ENCODE results near the gene TOB1. TPM values are rescaled to one million over a fixed set of nuclear protein-coding genes. Genes with fewer than 3 reads are reported as not detected.
A peak's percentile ranks its signal among the peaks of the same experiment; 100 is the strongest.

TOB1 gene
- total RNA-seq, 3 donors from 2014 or later (not counting 1 experiment from before 2014, with no cell fraction given), result 51.1 to 123 (median 110) TPM

DNA sequence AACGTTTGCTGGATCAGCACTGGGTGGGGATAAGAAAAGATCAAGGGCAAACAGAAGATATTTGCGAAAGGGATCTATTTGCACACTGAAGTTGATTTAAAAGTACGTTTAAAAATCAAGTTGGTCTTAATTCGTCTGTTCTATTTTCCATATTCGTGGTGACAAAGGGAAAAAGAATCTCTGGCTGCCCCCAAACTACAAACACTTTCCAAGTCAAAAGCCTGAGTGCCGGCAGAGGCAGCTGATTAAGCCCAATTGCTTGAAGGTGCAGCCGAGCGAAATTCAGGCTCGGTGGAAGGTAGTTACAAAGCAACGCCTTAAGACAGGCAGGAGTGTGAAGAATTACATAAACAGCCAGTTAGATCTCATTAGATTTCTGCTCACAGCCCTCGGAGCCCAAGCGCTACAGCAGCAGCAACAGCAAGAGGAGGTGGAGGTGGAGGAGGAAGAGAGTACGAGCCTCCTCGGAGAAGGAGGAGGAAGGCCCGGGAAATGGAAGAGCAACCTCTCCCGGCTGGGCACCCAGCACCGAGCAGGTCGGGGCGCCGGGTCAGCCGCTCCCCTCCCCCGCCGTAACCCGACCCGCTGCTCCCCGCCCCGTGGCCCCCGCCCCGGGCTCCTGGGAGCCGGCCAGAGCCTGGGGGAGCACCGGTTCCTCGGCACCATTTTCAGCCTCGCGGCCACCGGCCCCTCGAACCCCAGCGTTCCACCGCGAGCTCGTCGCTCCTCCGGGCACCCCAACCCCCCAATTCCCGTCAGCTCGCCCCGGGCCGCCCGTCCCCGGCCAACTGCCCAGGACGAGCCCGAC lies 890 bp downstream of the TOB1 start:
- WGBS (ENCODE audit: insufficient coverage), result 1% methylated on average over 47 of the region's 50 CpGs
- Mint-ChIP-seq H3K27me3 (ENCODE audit: low read depth in 2 of 2) (peaks cover 0 to 10% of the 10 kb centered on the region in 2 donors), H3K36me3 (peaks cover 7% of the 10 kb centered on the region), H3K4me1 (peaks cover 42 to 46% of the 10 kb centered on the region in 2 donors), H3K4me3 (peak overlapping the region; percentile 97), H3K9me3 (no peaks in the 10 kb centered on the region), H3K27ac (peak overlapping the region; percentile 85 to 89)
- DNase-seq (peak; percentile 39 to 77), ATAC-seq (no peak)
- intact Hi-C loops (cut with micrococcal nuclease), result loop anchor here (5.0 kb wide), 3 partner anchors 67 to 302 kb away; partner anchors contain the start of genes NME1 and NME2
- Histone ChIP-seq H3K36me3 (ENCODE audit: control insufficient read depth, insufficient read depth, low read length) (peaks cover 10% of the 10 kb centered on the region), H3K4me1 (ENCODE audit: control insufficient read depth, insufficient read depth, low read length) (peaks cover 23% of the 10 kb centered on the region), H3K27ac (ENCODE audit: low read length) (peak overlapping the region; percentile 67), H3K27me3 (ENCODE audit: control insufficient read depth, insufficient read depth, low read length) (no peaks in the 10 kb centered on the region), H3K4me3 (ENCODE audit: low read length) (peak overlapping the region; percentile 66), H3K9me3 (ENCODE audit: control insufficient read depth, insufficient read depth, low read length) (no peaks in the 10 kb centered on the region)
- TF ChIP-seq, protein P1, sequence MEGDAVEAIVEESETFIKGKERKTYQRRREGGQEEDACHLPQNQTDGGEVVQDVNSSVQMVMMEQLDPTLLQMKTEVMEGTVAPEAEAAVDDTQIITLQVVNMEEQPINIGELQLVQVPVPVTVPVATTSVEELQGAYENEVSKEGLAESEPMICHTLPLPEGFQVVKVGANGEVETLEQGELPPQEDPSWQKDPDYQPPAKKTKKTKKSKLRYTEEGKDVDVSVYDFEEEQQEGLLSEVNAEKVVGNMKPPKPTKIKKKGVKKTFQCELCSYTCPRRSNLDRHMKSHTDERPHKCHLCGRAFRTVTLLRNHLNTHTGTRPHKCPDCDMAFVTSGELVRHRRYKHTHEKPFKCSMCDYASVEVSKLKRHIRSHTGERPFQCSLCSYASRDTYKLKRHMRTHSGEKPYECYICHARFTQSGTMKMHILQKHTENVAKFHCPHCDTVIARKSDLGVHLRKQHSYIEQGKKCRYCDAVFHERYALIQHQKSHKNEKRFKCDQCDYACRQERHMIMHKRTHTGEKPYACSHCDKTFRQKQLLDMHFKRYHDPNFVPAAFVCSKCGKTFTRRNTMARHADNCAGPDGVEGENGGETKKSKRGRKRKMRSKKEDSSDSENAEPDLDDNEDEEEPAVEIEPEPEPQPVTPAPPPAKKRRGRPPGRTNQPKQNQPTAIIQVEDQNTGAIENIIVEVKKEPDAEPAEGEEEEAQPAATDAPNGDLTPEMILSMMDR (IDR thresholded peaks at IDR 0.05), result no peak

- peaks cover 23% of the 10 kb centered on the region for H3K4me1 ChIP-seq (ENCODE audit: control insufficient read depth, insufficient read depth, low read length)
- Mint-ChIP-seq H3K4me1 (peaks cover 42 to 46% of the 10 kb centered on the region in 2 donors), H3K4me3 (peak overlapping the region; percentile 97), H3K36me3 (peaks cover 7% of the 10 kb centered on the region), H3K9me3 (no peaks in the 10 kb centered on the region), H3K27ac (peak overlapping the region; percentile 85 to 89), H3K27me3 (ENCODE audit: low read depth in 2 of 2) (peaks cover 0 to 7% of the 10 kb centered on the region in 2 donors)
- H3K4me3 ChIP-seq (ENCODE audit: low read length), result peak overlapping the region; percentile 66
- TF ChIP-seq, protein P1 (IDR thresholded peaks at IDR 0.05), result no peak
- WGBS (ENCODE audit: insufficient coverage), result 11% methylated on average over 1 of the region's 6 CpGs
- peak overlapping the region; percentile 67 for H3K27ac ChIP-seq (ENCODE audit: low read length)
- peaks cover 10% of the 10 kb centered on the region for H3K36me3 ChIP-seq (ENCODE audit: control insufficient read depth, insufficient read depth, low read length)
- DNase-seq, result no peak
- no peaks in the 10 kb centered on the region for H3K27me3 ChIP-seq (ENCODE audit: control insufficient read depth, insufficient read depth, low read length)
- intact Hi-C loops (cut with micrococcal nuclease), result loop anchor here (5.0 kb wide), 3 partner anchors 68 to 303 kb away; partner anchors contain the start of genes NME1 and NME2
- no peak for ATAC-seq
- H3K9me3 ChIP-seq (ENCODE audit: control insufficient read depth, insufficient read depth, low read length), result no peaks in the 10 kb centered on the region
These were observed 1.5 kb downstream of the TOB1 start for GRCh38 chr17:50864747-50865059.

DNA sequence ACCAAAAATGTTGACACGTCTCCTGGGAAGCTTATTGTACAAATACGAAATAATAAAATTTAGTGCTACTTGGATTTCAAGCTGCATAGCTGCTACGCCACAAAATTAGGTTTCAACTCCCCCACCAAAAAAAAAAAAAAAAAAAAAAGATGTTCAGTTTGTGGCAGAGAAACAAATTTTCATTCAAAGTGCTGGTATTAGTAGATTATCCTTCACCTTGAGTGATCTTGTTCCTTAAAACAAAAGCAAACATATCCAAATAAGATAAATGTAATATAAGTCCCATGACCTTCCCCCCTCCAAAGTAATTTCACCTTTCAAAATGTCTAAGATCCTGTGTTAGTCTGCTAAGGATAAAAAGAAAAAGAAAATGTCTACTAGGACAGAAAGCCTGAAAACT lies 2.2 kb downstream of the TOB1 start:
- Mint-ChIP-seq H3K9me3 (no peaks in the 10 kb centered on the region), H3K27me3 (ENCODE audit: low read depth in 2 of 2) (peaks cover 0 to 6% of the 10 kb centered on the region in 2 donors), H3K36me3 (peaks cover 7% of the 10 kb centered on the region), H3K4me3 (peak overlapping the region; percentile 97), H3K4me1 (peaks cover 42 to 46% of the 10 kb centered on the region in 2 donors), H3K27ac (peak overlapping the region in 1 of 2 donors; percentile 85)
- no peak overlapping the region for H3K4me3 ChIP-seq (ENCODE audit: low read length)
- H3K27me3 ChIP-seq (ENCODE audit: control insufficient read depth, insufficient read depth, low read length), result no peaks in the 10 kb centered on the region
- peaks cover 23% of the 10 kb centered on the region for H3K4me1 ChIP-seq (ENCODE audit: control insufficient read depth, insufficient read depth, low read length)
- H3K36me3 ChIP-seq (ENCODE audit: control insufficient read depth, insufficient read depth, low read length), result peaks cover 10% of the 10 kb centered on the region
- TF ChIP-seq, protein P1 (IDR thresholded peaks at IDR 0.05), result no peak
- intact Hi-C loops (cut with micrococcal nuclease), result loop anchor here (1.0 kb wide), 1 partner anchor 93 kb away; no protein-coding TSS in a partner anchor
- 100% methylated on average over 1 of the region's 3 CpGs for WGBS (ENCODE audit: insufficient coverage)
- no peaks in the 10 kb centered on the region for H3K9me3 ChIP-seq (ENCODE audit: control insufficient read depth, insufficient read depth, low read length)
- no peak for DNase-seq
- no peak overlapping the region for H3K27ac ChIP-seq (ENCODE audit: low read length)
- no peak for ATAC-seq
